Measurements from ENCODE around the gene FNDC7.

DNA sequence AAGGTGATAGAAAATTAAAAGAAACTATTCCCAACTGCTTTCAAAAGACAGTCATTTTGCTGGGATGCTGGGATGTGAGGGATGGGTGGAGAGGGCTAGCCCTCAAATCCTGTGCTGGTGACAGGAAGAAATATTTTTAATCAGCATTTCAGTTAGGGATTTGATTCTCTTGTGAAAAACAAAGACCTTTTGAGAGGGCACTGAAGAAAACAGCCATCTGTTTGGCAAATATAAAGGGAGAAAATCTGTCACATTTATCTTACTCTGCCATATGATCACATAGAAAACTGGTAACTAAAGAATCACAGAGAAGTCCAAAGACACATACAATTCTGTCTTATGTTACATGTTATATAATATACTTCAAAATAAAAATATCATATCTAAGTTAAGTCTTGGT, 46.1 kb downstream of the FNDC7 start:
- TF ChIP-seq EZH2phosphoT487 (IDR thresholded peaks at IDR 0.05; ENCODE audit: low read depth): no peak
- TF ChIP-seq, protein P1, sequence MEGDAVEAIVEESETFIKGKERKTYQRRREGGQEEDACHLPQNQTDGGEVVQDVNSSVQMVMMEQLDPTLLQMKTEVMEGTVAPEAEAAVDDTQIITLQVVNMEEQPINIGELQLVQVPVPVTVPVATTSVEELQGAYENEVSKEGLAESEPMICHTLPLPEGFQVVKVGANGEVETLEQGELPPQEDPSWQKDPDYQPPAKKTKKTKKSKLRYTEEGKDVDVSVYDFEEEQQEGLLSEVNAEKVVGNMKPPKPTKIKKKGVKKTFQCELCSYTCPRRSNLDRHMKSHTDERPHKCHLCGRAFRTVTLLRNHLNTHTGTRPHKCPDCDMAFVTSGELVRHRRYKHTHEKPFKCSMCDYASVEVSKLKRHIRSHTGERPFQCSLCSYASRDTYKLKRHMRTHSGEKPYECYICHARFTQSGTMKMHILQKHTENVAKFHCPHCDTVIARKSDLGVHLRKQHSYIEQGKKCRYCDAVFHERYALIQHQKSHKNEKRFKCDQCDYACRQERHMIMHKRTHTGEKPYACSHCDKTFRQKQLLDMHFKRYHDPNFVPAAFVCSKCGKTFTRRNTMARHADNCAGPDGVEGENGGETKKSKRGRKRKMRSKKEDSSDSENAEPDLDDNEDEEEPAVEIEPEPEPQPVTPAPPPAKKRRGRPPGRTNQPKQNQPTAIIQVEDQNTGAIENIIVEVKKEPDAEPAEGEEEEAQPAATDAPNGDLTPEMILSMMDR (IDR thresholded peaks at IDR 0.05; ENCODE audit: low read depth, low read length): no peak

Measured in OCI-LY3 (cell line).